Caco-2 (cell line): ENCODE data around the gene URAD. TPM values are rescaled to one million over a fixed set of nuclear protein-coding genes. Genes with fewer than 3 reads are reported as not detected.

Source experiments
- BruUV-seq: library from RNA; stranded (reverse); fragments of 400-500 nt; replicated peaks from 2 replicates; lab custom pipeline; 2021; lab: Mats Ljungman, UMichigan
- CTCF ChIA-PET: fragments of 300-600 bp; sonication (Branson Sonifier 250); formaldehyde crosslinking; loops from one replicate; lab custom pipeline; 2022; ENCODE audit warnings: antibody characterized with exemption; lab: Charles Lee
- POLR2A ChIA-PET: fragments of 300-600 bp; sonication (Branson Sonifier 250); formaldehyde crosslinking; loops from one replicate; lab custom pipeline; 2022; ENCODE audit warnings: antibody characterized with exemption; lab: Charles Lee
- DNase-seq, 2 experiments: peaks; one replicate each; pipeline versions ENCODE4 v3.0.0 to v3.0.0-alpha.2; 2020 to 2022
- H3K27me3 ChIP-seq: replicated peaks from 2 replicates; pipeline ENCODE4 v1.6.0; 2011; ENCODE audit warnings: low read length; ENCODE audit not compliant: control insufficient read depth, insufficient read depth
- H3K36me3 ChIP-seq: 2 replicates; pipeline ENCODE4 v1.5.1; 2011; ENCODE audit warnings: low read length; ENCODE audit not compliant: control insufficient read depth, insufficient read depth
- H3K4me1 ChIP-seq: fragments of 250-450 bp; sonication (Bioruptor Pico); 2 replicates; pipeline ENCODE4 v1.5.1; 2020; ENCODE audit warnings: mild to moderate bottlenecking
- H3K4me3 ChIP-seq: 2 replicates; pipeline ENCODE4 v1.5.1; 2011; ENCODE audit warnings: low read depth, mild to moderate bottlenecking, control low read depth, low read length
- H3K9me3 ChIP-seq: fragments of 250-450 bp; sonication (Bioruptor Pico); 2 replicates; pipeline ENCODE4 v1.5.1; 2020; ENCODE audit warnings: mild to moderate bottlenecking, moderate library complexity
- H3K27ac Mint-ChIP-seq: one replicate; pipeline ENCODE4 v1.8.0; 2022; ENCODE audit warnings: mixed read lengths; ENCODE audit not compliant: unreplicated experiment
- H3K27me3 Mint-ChIP-seq: one replicate; pipeline ENCODE4 v1.8.0; 2022; ENCODE audit warnings: mixed read lengths; ENCODE audit not compliant: insufficient read depth, unreplicated experiment
- H3K36me3 Mint-ChIP-seq: one replicate; pipeline ENCODE4 v1.8.0; 2022; ENCODE audit warnings: mild to moderate bottlenecking, mixed read lengths; ENCODE audit not compliant: insufficient read depth, unreplicated experiment
- H3K4me1 Mint-ChIP-seq: one replicate; pipeline ENCODE4 v1.8.0; 2022; ENCODE audit warnings: low read depth, mixed read lengths; ENCODE audit not compliant: unreplicated experiment
- H3K4me3 Mint-ChIP-seq: one replicate; pipeline ENCODE4 v1.8.0; 2022; ENCODE audit warnings: mild to moderate bottlenecking, moderate library complexity, mixed read lengths; ENCODE audit not compliant: unreplicated experiment
- H3K9me3 Mint-ChIP-seq: one replicate; pipeline ENCODE4 v1.8.0; 2022; ENCODE audit warnings: mixed read lengths; ENCODE audit not compliant: unreplicated experiment
- intact Hi-C: fragments of 100-400 bp; cut with micrococcal nuclease; formaldehyde crosslinking; loops from one replicate; pipeline ENCODE4 v1.10.0; 2022; ENCODE audit not compliant: unreplicated experiment
- total RNA-seq: library from RNA; stranded (reverse); gene quantifications from 2 replicates; pipeline ENCODE4 v1.2.3, GENCODE V29; 2022
- TF ChIP-seq, protein P1 (sequence below), 2 experiments: fragments of 200-600 bp in 1 of 2; IDR thresholded peaks; 1 replicate in 1 of 2; 2 replicates in 1 of 2; pipeline versions ENCODE4 v1.5.1 to v1.8.0; 2011 to 2022; ENCODE audit warnings: antibody characterized with exemption in 1 of 2, control low read depth in 1 of 2, inconsistent platforms in 1 of 2, low read depth in 1 of 2, low read length in 1 of 2, mild to moderate bottlenecking in 1 of 2, moderate library complexity in 1 of 2; ENCODE audit not compliant: insufficient read depth in 1 of 2, severe bottlenecking in 1 of 2, unreplicated experiment in 1 of 2

Gene URAD
- total RNA-seq, 1 experiment from 2014 or later: 5.2 TPM

- no peaks in the 10 kb centered on the region for H3K27me3 Mint-ChIP-seq
- DNase-seq: peak; percentile 85 to 91
- BruUV-seq: TSS peak; percentile 33
- Histone ChIP-seq H3K9me3 (no peaks in the 10 kb centered on the region), H3K4me1 (peaks cover 43% of the 10 kb centered on the region), H3K27me3 (no peaks in the 10 kb centered on the region), H3K36me3 (no peaks in the 10 kb centered on the region), H3K4me3 (peak overlapping the region; percentile 56)
- peaks cover 16% of the 10 kb centered on the region for H3K36me3 Mint-ChIP-seq
- H3K4me1 Mint-ChIP-seq: peaks cover 13% of the 10 kb centered on the region
- no peaks in the 10 kb centered on the region for H3K9me3 Mint-ChIP-seq
- ChIA-PET CTCF (interaction anchor here (0.6 to 4.1 kb wide), 29 partner anchors 9 to 968 kb away, joined by 3 to 139 read pairs (median 6); partner anchors contain the start of genes CDX2, GTF3A, PDX1 and URAD), POLR2A (interaction anchor here (0.6 to 2.6 kb wide), 8 partner anchors 9 to 591 kb away, joined by 3 to 17 read pairs (median 4); partner anchors contain the start of gene CDX2)
- H3K4me3 Mint-ChIP-seq: peak overlapping the region; percentile 88
- intact Hi-C loops: loop anchor here (1.0 kb wide), 6 partner anchors 31 to 182 kb away; no protein-coding TSS in a partner anchor
- TF ChIP-seq, protein P1, sequence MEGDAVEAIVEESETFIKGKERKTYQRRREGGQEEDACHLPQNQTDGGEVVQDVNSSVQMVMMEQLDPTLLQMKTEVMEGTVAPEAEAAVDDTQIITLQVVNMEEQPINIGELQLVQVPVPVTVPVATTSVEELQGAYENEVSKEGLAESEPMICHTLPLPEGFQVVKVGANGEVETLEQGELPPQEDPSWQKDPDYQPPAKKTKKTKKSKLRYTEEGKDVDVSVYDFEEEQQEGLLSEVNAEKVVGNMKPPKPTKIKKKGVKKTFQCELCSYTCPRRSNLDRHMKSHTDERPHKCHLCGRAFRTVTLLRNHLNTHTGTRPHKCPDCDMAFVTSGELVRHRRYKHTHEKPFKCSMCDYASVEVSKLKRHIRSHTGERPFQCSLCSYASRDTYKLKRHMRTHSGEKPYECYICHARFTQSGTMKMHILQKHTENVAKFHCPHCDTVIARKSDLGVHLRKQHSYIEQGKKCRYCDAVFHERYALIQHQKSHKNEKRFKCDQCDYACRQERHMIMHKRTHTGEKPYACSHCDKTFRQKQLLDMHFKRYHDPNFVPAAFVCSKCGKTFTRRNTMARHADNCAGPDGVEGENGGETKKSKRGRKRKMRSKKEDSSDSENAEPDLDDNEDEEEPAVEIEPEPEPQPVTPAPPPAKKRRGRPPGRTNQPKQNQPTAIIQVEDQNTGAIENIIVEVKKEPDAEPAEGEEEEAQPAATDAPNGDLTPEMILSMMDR (IDR thresholded peaks at IDR 0.05; ENCODE audit: insufficient read depth in 1 of 2, low read depth in 1 of 2, low read length in 1 of 2, severe bottlenecking in 1 of 2, unreplicated experiment in 1 of 2): no peak
- H3K27ac Mint-ChIP-seq: peak overlapping the region; percentile 94
Observed at GRCh38 chr13:27952876-27953675, 35.4 kb downstream of the URAD start.

DNA sequence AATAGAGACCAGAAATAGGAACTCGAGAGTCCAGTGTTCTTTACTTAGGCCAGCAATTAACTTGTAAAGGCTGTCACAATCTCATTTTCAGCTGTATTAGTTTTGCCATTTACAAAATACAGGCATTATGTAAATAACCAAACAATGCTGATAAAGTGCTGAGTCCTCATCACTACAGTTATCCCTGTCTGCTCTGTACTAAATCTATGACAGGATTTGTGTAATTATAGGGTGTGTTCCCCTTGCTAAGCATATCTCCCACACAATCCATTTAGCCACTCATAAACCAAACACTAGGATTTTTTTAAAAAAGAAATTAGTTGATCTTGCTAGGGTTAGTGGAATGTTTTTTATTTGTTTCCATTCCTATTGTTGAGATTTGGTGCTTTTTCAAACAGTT lies 45.5 kb downstream of the URAD start:
- H3K27me3 Mint-ChIP-seq: no peaks in the 10 kb centered on the region
- no peak overlapping the region for H3K4me3 ChIP-seq
- TF ChIP-seq, protein P1 (IDR thresholded peaks at IDR 0.05; ENCODE audit: insufficient read depth in 1 of 2, low read depth in 1 of 2, low read length in 1 of 2, severe bottlenecking in 1 of 2, unreplicated experiment in 1 of 2): no peak
- H3K36me3 ChIP-seq: no peaks in the 10 kb centered on the region
- no peaks in the 10 kb centered on the region for H3K4me1 Mint-ChIP-seq
- H3K27ac Mint-ChIP-seq: no peak overlapping the region
- POLR2A ChIA-PET: no interaction called here
- no peaks in the 10 kb centered on the region for H3K4me1 ChIP-seq
- no peak for DNase-seq
- H3K36me3 Mint-ChIP-seq: no peaks in the 10 kb centered on the region
- BruUV-seq: no TSS peak
- H3K9me3 ChIP-seq: peaks cover 15% of the 10 kb centered on the region; the same call in 1 of the 2 replicates
- no peaks in the 10 kb centered on the region for H3K27me3 ChIP-seq
- peaks cover 9% of the 10 kb centered on the region for H3K9me3 Mint-ChIP-seq
- no peak overlapping the region for H3K4me3 Mint-ChIP-seq
- CTCF ChIA-PET: interaction anchor here (0.5 to 1.4 kb wide), 2 partner anchors 113 to 117 kb away, joined by 3 to 5 read pairs; no protein-coding TSS in a partner anchor
- intact Hi-C loops: no loop called here

- TF ChIP-seq, protein P1 (IDR thresholded peaks at IDR 0.05; ENCODE audit: insufficient read depth in 1 of 2, low read depth in 1 of 2, low read length in 1 of 2, severe bottlenecking in 1 of 2, unreplicated experiment in 1 of 2): no peak
- no peaks in the 10 kb centered on the region for H3K9me3 ChIP-seq
- no peaks in the 10 kb centered on the region for H3K27me3 ChIP-seq
- ChIA-PET POLR2A (no interaction called here), CTCF (interaction anchor here (1.2 kb wide), 1 partner anchor 107 kb away, joined by 4 read pairs; no protein-coding TSS in a partner anchor)
- H3K27ac Mint-ChIP-seq: no peak overlapping the region
- DNase-seq: no peak
- H3K4me1 Mint-ChIP-seq: no peaks in the 10 kb centered on the region
- H3K36me3 Mint-ChIP-seq: no peaks in the 10 kb centered on the region
- intact Hi-C loops: no loop called here
- no peaks in the 10 kb centered on the region for H3K9me3 Mint-ChIP-seq
- H3K4me1 ChIP-seq: no peaks in the 10 kb centered on the region
- no TSS peak for BruUV-seq
- H3K36me3 ChIP-seq: no peaks in the 10 kb centered on the region
- H3K4me3 ChIP-seq: no peak overlapping the region
- no peak overlapping the region for H3K4me3 Mint-ChIP-seq
- H3K27me3 Mint-ChIP-seq: no peaks in the 10 kb centered on the region
Observed at GRCh38 chr13:27933580-27934328, 54.7 kb downstream of the URAD start.
